OCI-LY3 (cell line): Measurements from ENCODE around the gene ENGASE.

ENCODE experiments used
- H2AFZ ChIP-seq: fragments of 200-600, 300-600 bp; shearing (Covaris generic); 2 replicates; pipeline ENCODE4 v1.6.0; 2014; ENCODE audit warnings: antibody characterized with exemption, low read depth, low read length
- H3K27ac ChIP-seq: fragments of 200-600, 300-600 bp; sonication (generic); 2 replicates; pipeline ENCODE4 v1.5.1; 2014; ENCODE audit warnings: mild to moderate bottlenecking, low read length, moderate library complexity, mixed read lengths
- H3K27me3 ChIP-seq: fragments of 200-600, 300-600 bp; sonication (generic); 2 replicates; pipeline ENCODE4 v1.6.1; 2014; ENCODE audit warnings: low read depth, low read length, mixed read lengths
- H3K36me3 ChIP-seq: fragments of 200-600, 300-600 bp; sonication (generic); replicated peaks from 2 replicates; pipeline ENCODE3; 2014; ENCODE audit warnings: low read depth, low read length, mixed read lengths
- H3K4me1 ChIP-seq: fragments of 300-600, 200-600 bp; sonication (generic); 2 replicates; pipeline ENCODE4 v1.6.1; 2014; ENCODE audit warnings: low read length, mixed read lengths
- H3K4me2 ChIP-seq: fragments of 200-600, 300-600 bp; sonication (generic); 2 replicates; pipeline ENCODE4 v1.6.1; 2014; ENCODE audit warnings: low read length, mixed read lengths
- H3K4me3 ChIP-seq: fragments of 300-600, 200-600 bp; sonication (generic); 2 replicates; pipeline ENCODE4 v1.5.1; 2014; ENCODE audit warnings: antibody characterized with exemption, mild to moderate bottlenecking, low read length, moderate library complexity
- H3K79me2 ChIP-seq: fragments of 300-600, 200-600 bp; shearing (Covaris generic); 2 replicates; pipeline ENCODE4 v1.6.1; 2014; ENCODE audit warnings: mild to moderate bottlenecking, low read length, mixed read lengths
- H3K9ac ChIP-seq: fragments of 300-600, 200-600 bp; shearing (Covaris generic); 2 replicates; pipeline ENCODE4 v1.6.0; 2014; ENCODE audit warnings: mild to moderate bottlenecking, low read length, moderate library complexity
- H3K9me3 ChIP-seq: fragments of 200-600, 300-600 bp; shearing (Covaris generic); 2 replicates; pipeline ENCODE4 v1.6.1; 2014; ENCODE audit warnings: low read length, mixed read lengths; ENCODE audit not compliant: insufficient read depth
- H4K20me1 ChIP-seq: fragments of 200-600, 300-600 bp; sonication (generic); 2 replicates; pipeline ENCODE4 v1.6.1; 2016; ENCODE audit warnings: low read length, mixed read lengths; ENCODE audit not compliant: insufficient read depth
- CTCF ChIP-seq: fragments of 200-600, 300-600 bp; sonication (generic); IDR thresholded peaks from 2 replicates; pipeline ENCODE4 v1.5.1; 2014; ENCODE audit warnings: antibody characterized with exemption, low read length, low read depth
- EZH2phosphoT487 ChIP-seq: fragments of 200-600 bp; shearing (Covaris generic); IDR thresholded peaks from 2 replicates; pipeline ENCODE4 v1.6.1; 2018; ENCODE audit warnings: antibody characterized with exemption, mixed run types, low read depth

The ENGASE gene

GRCh38 chr17:79127534-79128135 is 53.0 kb downstream of the ENGASE start:
- Histone ChIP-seq H3K9me3 (no peaks in the 10 kb centered on the region), H3K4me1 (no peaks in the 10 kb centered on the region), H2AFZ (no peak overlapping the region), H3K27ac (no peak overlapping the region), H3K4me3 (no peak overlapping the region), H3K27me3 (peaks cover 35% of the 10 kb centered on the region), H4K20me1 (no peaks in the 10 kb centered on the region), H3K4me2 (no peak overlapping the region), H3K36me3 (no peaks in the 10 kb centered on the region), H3K9ac (no peak overlapping the region), H3K79me2 (no peaks in the 10 kb centered on the region)
- no peak for TF ChIP-seq CTCF
- no peak for TF ChIP-seq EZH2phosphoT487

DNA sequence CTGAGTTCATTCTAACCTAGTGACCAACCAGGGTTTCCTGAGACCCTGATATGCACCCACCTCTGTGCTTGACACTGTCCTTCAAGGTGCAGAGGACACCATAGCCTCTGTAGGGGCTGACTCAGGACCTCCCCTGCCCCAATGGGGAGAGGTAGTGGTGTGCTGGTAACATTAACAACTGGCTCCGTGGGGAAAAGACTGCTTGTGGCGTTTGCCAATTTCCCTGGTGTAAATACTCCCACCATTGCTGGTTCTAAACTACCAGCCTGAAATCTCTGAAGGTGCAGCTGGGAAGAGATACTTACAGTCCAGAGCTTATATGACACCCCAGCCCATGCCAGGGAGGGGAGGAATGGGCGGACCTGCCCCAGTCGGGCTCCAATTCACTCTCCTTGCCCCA is 54.9 kb downstream of the ENGASE start:
- no peak for TF ChIP-seq CTCF
- TF ChIP-seq EZH2phosphoT487, result no peak
- H2AFZ ChIP-seq, result no peak overlapping the region
- H3K36me3 ChIP-seq, result no peaks in the 10 kb centered on the region
- H3K79me2 ChIP-seq, result no peaks in the 10 kb centered on the region
- H4K20me1 ChIP-seq, result no peaks in the 10 kb centered on the region
- peaks cover 5% of the 10 kb centered on the region for H3K4me1 ChIP-seq
- peaks cover 43% of the 10 kb centered on the region for H3K27me3 ChIP-seq
- H3K9ac ChIP-seq, result no peak overlapping the region
- H3K9me3 ChIP-seq, result no peaks in the 10 kb centered on the region
- H3K27ac ChIP-seq, result no peak overlapping the region
- H3K4me3 ChIP-seq, result no peak overlapping the region
- no peak overlapping the region for H3K4me2 ChIP-seq

GRCh38 chr17:79130536-79131273 is 56.1 kb downstream of the ENGASE start:
- Histone ChIP-seq H3K36me3 (no peaks in the 10 kb centered on the region), H2AFZ (no peak overlapping the region), H3K9ac (no peak overlapping the region), H3K79me2 (no peaks in the 10 kb centered on the region), H3K27me3 (peaks cover 46% of the 10 kb centered on the region), H4K20me1 (no peaks in the 10 kb centered on the region), H3K9me3 (no peaks in the 10 kb centered on the region), H3K27ac (no peak overlapping the region), H3K4me2 (no peak overlapping the region), H3K4me1 (peaks cover 7% of the 10 kb centered on the region), H3K4me3 (no peak overlapping the region)
- no peak for TF ChIP-seq CTCF
- no peak for TF ChIP-seq EZH2phosphoT487

GRCh38 chr17:79131274-79131635 is 56.6 kb downstream of the ENGASE start:
- H3K9ac ChIP-seq, result no peak overlapping the region
- TF ChIP-seq EZH2phosphoT487 (no peak), CTCF (no peak)
- no peaks in the 10 kb centered on the region for H3K9me3 ChIP-seq
- no peaks in the 10 kb centered on the region for H4K20me1 ChIP-seq
- no peak overlapping the region for H3K27ac ChIP-seq
- no peaks in the 10 kb centered on the region for H3K36me3 ChIP-seq
- peaks cover 47% of the 10 kb centered on the region for H3K27me3 ChIP-seq
- no peak overlapping the region for H2AFZ ChIP-seq
- no peaks in the 10 kb centered on the region for H3K79me2 ChIP-seq
- peaks cover 7% of the 10 kb centered on the region for H3K4me1 ChIP-seq
- H3K4me3 ChIP-seq, result no peak overlapping the region
- no peak overlapping the region for H3K4me2 ChIP-seq
